ENCODE results near the gene GFRAL.

GFRAL gene

GRCh38 chr6:55433446-55434130 lies 106.3 kb downstream of the GFRAL start:
- no peak for DNase-seq

- DNase-seq = no peak
These were observed 109.9 kb downstream of the GFRAL start for GRCh38 chr6:55437141-55437540.

GRCh38 chr6:55438203-55438602 lies 110.9 kb downstream of the GFRAL start:
- DNase-seq = no peak

GRCh38 chr6:55443238-55444134 lies 116.2 kb downstream of the GFRAL start:
- DNase-seq = no peak

GRCh38 chr6:55445648-55446204 lies 118.5 kb downstream of the GFRAL start:
- no peak for DNase-seq

GRCh38 chr6:55447891-55448290 lies 120.6 kb downstream of the GFRAL start:
- no peak for DNase-seq

- DNase-seq = no peak
These were observed 121.2 kb downstream of the GFRAL start for GRCh38 chr6:55448451-55448850.

- DNase-seq = no peak
These were observed 122.0 kb downstream of the GFRAL start for GRCh38 chr6:55449225-55449624.

- DNase-seq = no peak
These were observed 122.7 kb downstream of the GFRAL start for GRCh38 chr6:55450005-55450404.

All from bone marrow (tissue), 2 donors.